H9 (cell line): Measurements from ENCODE around the gene PLIN4. TPM values are rescaled to one million over a fixed set of nuclear protein-coding genes. Genes with fewer than 3 reads are reported as not detected.

ENCODE experiments used
- DNase-seq: peaks from one replicate; pipeline ENCODE4 v3.0.0-alpha.2; 2017
- H2AFZ ChIP-seq: one replicate; pipeline ENCODE4 v1.6.1; 2013; ENCODE audit warnings: mild to moderate bottlenecking, low read length, control low read depth, moderate library complexity
- H2AK5ac ChIP-seq: 2 replicates; pipeline ENCODE4 v1.6.1; 2013; ENCODE audit warnings: low read length, control low read depth, mixed read lengths; ENCODE audit not compliant: insufficient read length
- H2BK120ac ChIP-seq: one replicate; pipeline ENCODE4 v1.6.1; 2013; ENCODE audit warnings: low read depth, mild to moderate bottlenecking, low read length, control low read depth, inconsistent platforms; ENCODE audit not compliant: poor library complexity, severe bottlenecking
- H2BK12ac ChIP-seq: 2 replicates; pipeline ENCODE4 v1.6.1; 2013; ENCODE audit warnings: low read length, control low read depth, mixed read lengths, low read depth; ENCODE audit not compliant: insufficient read length
- H2BK15ac ChIP-seq: 2 replicates; pipeline ENCODE4 v1.6.1; 2013; ENCODE audit warnings: low read depth, low read length, control low read depth
- H2BK20ac ChIP-seq: one replicate; pipeline ENCODE4 v1.6.1; 2013; ENCODE audit warnings: low read depth, mild to moderate bottlenecking, low read length, control low read depth, inconsistent platforms; ENCODE audit not compliant: poor library complexity, severe bottlenecking
- H2BK5ac ChIP-seq: 2 replicates; pipeline ENCODE4 v1.6.1; 2013; ENCODE audit warnings: low read length, control low read depth, mixed read lengths; ENCODE audit not compliant: insufficient read length
- H3K14ac ChIP-seq: 2 replicates; pipeline ENCODE4 v1.6.1; 2013; ENCODE audit warnings: low read length, control low read depth; ENCODE audit not compliant: insufficient read depth
- H3K18ac ChIP-seq: 2 replicates; pipeline ENCODE4 v1.6.1; 2013; ENCODE audit warnings: low read depth, mild to moderate bottlenecking, mixed read lengths, low read length, control low read depth; ENCODE audit not compliant: insufficient read length
- H3K23ac ChIP-seq: 2 replicates; pipeline ENCODE4 v1.6.1; 2013; ENCODE audit warnings: low read length, control low read depth, mixed read lengths, low read depth; ENCODE audit not compliant: insufficient read length
- H3K23me2 ChIP-seq: 2 replicates; pipeline ENCODE4 v1.6.1; 2013; ENCODE audit warnings: low read depth, mild to moderate bottlenecking, mixed read lengths, low read length, control low read depth; ENCODE audit not compliant: insufficient read length, poor library complexity, severe bottlenecking
- H3K27ac ChIP-seq: 2 replicates; pipeline ENCODE4 v1.5.1; 2013; ENCODE audit warnings: low read length, control low read depth, mixed read lengths, low read depth; ENCODE audit not compliant: insufficient read length
- H3K27me3 ChIP-seq: 2 replicates; pipeline ENCODE4 v1.6.1; 2013; ENCODE audit warnings: low read length, control low read depth, inconsistent platforms; ENCODE audit not compliant: insufficient read depth
- H3K4ac ChIP-seq: 2 replicates; pipeline ENCODE4 v1.6.1; 2013; ENCODE audit warnings: low read depth, mild to moderate bottlenecking, control low read depth, inconsistent platforms, low read length, moderate library complexity
- H3K4me1 ChIP-seq: 2 replicates; pipeline ENCODE4 v1.6.1; 2013; ENCODE audit warnings: low read length, control low read depth, inconsistent platforms; ENCODE audit not compliant: insufficient read depth
- H3K4me2 ChIP-seq: 2 replicates; pipeline ENCODE4 v1.6.1; 2013; ENCODE audit warnings: low read length, control low read depth, mixed read lengths; ENCODE audit not compliant: insufficient read length, insufficient read depth
- H3K56ac ChIP-seq: 2 replicates; pipeline ENCODE4 v1.6.1; 2013; ENCODE audit warnings: low read depth, mild to moderate bottlenecking, mixed read lengths, low read length, control low read depth; ENCODE audit not compliant: insufficient read length
- H3K79me1 ChIP-seq: 2 replicates; pipeline ENCODE4 v1.6.1; 2013; ENCODE audit warnings: low read depth, mild to moderate bottlenecking, moderate library complexity, low read length, control low read depth, inconsistent platforms; ENCODE audit not compliant: insufficient read depth, poor library complexity, severe bottlenecking
- H3K79me2 ChIP-seq: 2 replicates; pipeline ENCODE4 v1.6.1; 2013; ENCODE audit warnings: low read length, control low read depth, inconsistent platforms; ENCODE audit not compliant: insufficient read depth
- H3K9ac ChIP-seq: 2 replicates; pipeline ENCODE4 v1.6.1; 2013; ENCODE audit warnings: low read length, control low read depth, mixed read lengths; ENCODE audit not compliant: insufficient read length; ENCODE audit errors: extremely low read depth
- H3K9me3 ChIP-seq: one replicate; pipeline ENCODE4 v1.6.1; 2013; ENCODE audit warnings: low read depth, low read length, inconsistent platforms; ENCODE audit not compliant: control insufficient read depth
- H3T11ph ChIP-seq: one replicate; pipeline ENCODE4 v1.6.1; 2013; ENCODE audit warnings: mild to moderate bottlenecking, low read length, control low read depth, inconsistent platforms
- H4K20me1 ChIP-seq: one replicate; pipeline ENCODE4 v1.6.1; 2013; ENCODE audit not compliant: control insufficient read depth, insufficient read length, insufficient read depth
- H4K5ac ChIP-seq: 2 replicates; pipeline ENCODE4 v1.6.1; 2013; ENCODE audit warnings: low read depth, mild to moderate bottlenecking, mixed read lengths, low read length, control low read depth; ENCODE audit not compliant: insufficient read length
- H4K8ac ChIP-seq: replicated peaks from 2 replicates; pipeline ENCODE4 v1.6.1; 2013; ENCODE audit warnings: low read length, control low read depth, mixed read lengths, low read depth; ENCODE audit not compliant: insufficient read length
- H4K91ac ChIP-seq: 2 replicates; pipeline ENCODE4 v1.6.1; 2013; ENCODE audit warnings: low read depth, mild to moderate bottlenecking, moderate library complexity, mixed read lengths, low read length, control low read depth; ENCODE audit not compliant: insufficient read length
- H3K27ac Mint-ChIP-seq, 3 experiments: 2 replicates in 2 of 3; 3 replicates in 1 of 3; pipeline ENCODE4 v1.8.0; 2020 to 2021; ENCODE audit warnings: mixed read lengths in 3 of 3, mild to moderate bottlenecking in 1 of 3, moderate library complexity in 1 of 3
- H3K27me3 Mint-ChIP-seq: 2 replicates; pipeline ENCODE4 v1.8.0; 2021; ENCODE audit warnings: low read depth, mild to moderate bottlenecking, moderate library complexity, mixed read lengths
- H3K36me3 Mint-ChIP-seq, 3 experiments: 2 replicates in 2 of 3; 3 replicates in 1 of 3; pipeline ENCODE4 v1.8.0; 2020 to 2021; ENCODE audit warnings: low read depth in 3 of 3, mixed read lengths in 3 of 3; ENCODE audit not compliant: insufficient read depth in 1 of 3
- H3K4me1 Mint-ChIP-seq, 2 experiments: 2 replicates each; pipeline ENCODE4 v1.8.0; 2020; ENCODE audit warnings: mixed read lengths in 2 of 2
- H3K4me3 Mint-ChIP-seq, 2 experiments: 2 replicates in 1 of 2; 3 replicates in 1 of 2; pipeline ENCODE4 v1.8.0; 2020 to 2021; ENCODE audit warnings: mild to moderate bottlenecking in 2 of 2, mixed read lengths in 2 of 2, moderate library complexity in 1 of 2
- H3K9me3 Mint-ChIP-seq, 2 experiments: 2 replicates in 1 of 2; 3 replicates in 1 of 2; pipeline ENCODE4 v1.8.0; 2020; ENCODE audit warnings: mild to moderate bottlenecking in 2 of 2, mixed read lengths in 2 of 2, moderate library complexity in 1 of 2
- CTCF ChIP-seq: fragments of 200-600 bp; sonication (generic); conservative IDR thresholded peaks from 3 replicates; pipeline ENCODE4 v1.8.0; 2021; ENCODE audit warnings: antibody characterized with exemption, mild to moderate bottlenecking
- WGBS: extraction: QIAGEN DNeasy Blood & Tissue Kit; methylation state at CpG from one replicate; pipeline ENCODE4 v1.1.7; 2013; ENCODE audit warnings: missing lambda C conversion rate, low lambda C conversion rate, mixed read lengths; ENCODE audit not compliant: insufficient read length; ENCODE audit errors: extremely low coverage; 5-methylcytosine and 5-hydroxymethylcytosine counted together
- total RNA-seq: library from RNA; stranded (reverse); gene quantifications from 2 replicates; pipeline ENCODE4 v1.2.1, GENCODE V29; 2021

The PLIN4 gene
- total RNA-seq, 1 experiment from 2014 or later = 1.1 TPM

GRCh38 chr19:4522291-4523002 is 4.2 kb upstream of the PLIN4 start:
- Histone ChIP-seq H2BK5ac (no peak overlapping the region), H2BK120ac (no peak overlapping the region), H3K14ac (no peak overlapping the region; the same call in 1 of the 2 replicates), H2BK20ac (no peak overlapping the region), H4K5ac (no peak overlapping the region), H4K20me1 (no peaks in the 10 kb centered on the region), H3K27ac (no peak overlapping the region), H3K56ac (no peak overlapping the region), H3K9ac (no peak overlapping the region), H4K91ac (no peak overlapping the region), H3K23ac (no peak overlapping the region), H3K79me1 (no peaks in the 10 kb centered on the region), H2BK15ac (no peak overlapping the region), H3K4me2 (no peak overlapping the region), H4K8ac (no peak overlapping the region), H3K9me3 (no peaks in the 10 kb centered on the region), H2AFZ (no peak overlapping the region), H2AK5ac (no peak overlapping the region), H3K18ac (no peak overlapping the region), H3K23me2 (no peaks in the 10 kb centered on the region), H3K79me2 (no peaks in the 10 kb centered on the region), H3T11ph (no peak overlapping the region), H3K4me1 (no peaks in the 10 kb centered on the region), H3K27me3 (no peaks in the 10 kb centered on the region), H3K4ac (no peak overlapping the region), H2BK12ac (no peak overlapping the region)
- no peak for DNase-seq
- no CpG with 5 or more reads among the region's 15 CpGs for WGBS
- Mint-ChIP-seq H3K27ac (no peak overlapping the region), H3K4me1 (peaks cover 3 to 5% of the 10 kb centered on the region in 2 experiments; a peak in 3 of 4 replicates), H3K4me3 (no peak overlapping the region), H3K27me3 (peaks cover 35% of the 10 kb centered on the region), H3K9me3 (peaks cover 0 to 2% of the 10 kb centered on the region in 2 experiments; a peak in 1 of 5 replicates), H3K36me3 (no peaks in the 10 kb centered on the region)
- no peak for TF ChIP-seq CTCF
